GM19351 (cell line): ENCODE results near the gene CCDC148.

Experiments
- ATAC-seq: cut with Tn5 transposase; IDR thresholded peaks from one replicate; pipeline ENCODE4 v1.9.1; 2021; ENCODE audit warnings: mild to moderate bottlenecking, moderate library complexity; ENCODE audit not compliant: unreplicated experiment

Gene CCDC148

GRCh38 chr2:158456309-158457066 lies at the start of gene CCDC148, which contains the start of gene PKP4:
Gene CCDC148 (minus strand): TSS chr2:158456753. CDS start chr2:158456439, 314 bp downstream.
Gene PKP4 (plus strand): TSS chr2:158456952. CDS start chr2:158533185, 76,233 bp downstream.
- peak; percentile 88 for ATAC-seq

DNA sequence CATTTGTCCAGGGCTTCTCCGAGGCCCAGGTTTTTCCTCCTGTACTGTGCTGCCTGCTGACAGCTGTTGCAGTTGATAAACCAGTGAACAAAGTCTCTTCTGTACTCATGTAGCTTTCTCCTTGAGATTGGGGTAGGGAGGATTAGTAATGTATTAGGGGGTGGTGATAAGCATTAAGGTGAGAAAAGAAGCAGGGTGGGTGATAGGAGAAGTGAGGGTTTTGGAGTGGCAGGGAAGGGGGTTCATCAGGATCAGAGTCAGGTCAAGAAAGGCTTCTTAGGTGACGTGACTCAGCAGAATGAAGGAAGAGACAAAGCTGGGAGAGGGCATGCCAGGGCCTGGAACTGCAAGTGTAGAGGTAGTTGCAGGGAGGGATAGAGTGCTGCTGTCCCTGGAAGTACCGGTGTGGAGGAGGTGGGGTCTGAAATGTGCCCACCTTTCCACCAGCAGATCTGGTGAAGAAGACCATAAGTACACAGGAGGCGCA lies 48.9 kb upstream of the CCDC148 start:
- ATAC-seq, result no peak

GRCh38 chr2:158504088-158504487 lies 47.5 kb upstream of the CCDC148 start:
- ATAC-seq, result no peak

- no peak for ATAC-seq
These were observed 46.4 kb upstream of the CCDC148 start for GRCh38 chr2:158502974-158503373.

- no peak for ATAC-seq
These were observed 44.7 kb upstream of the CCDC148 start for GRCh38 chr2:158501301-158501700.

DNA sequence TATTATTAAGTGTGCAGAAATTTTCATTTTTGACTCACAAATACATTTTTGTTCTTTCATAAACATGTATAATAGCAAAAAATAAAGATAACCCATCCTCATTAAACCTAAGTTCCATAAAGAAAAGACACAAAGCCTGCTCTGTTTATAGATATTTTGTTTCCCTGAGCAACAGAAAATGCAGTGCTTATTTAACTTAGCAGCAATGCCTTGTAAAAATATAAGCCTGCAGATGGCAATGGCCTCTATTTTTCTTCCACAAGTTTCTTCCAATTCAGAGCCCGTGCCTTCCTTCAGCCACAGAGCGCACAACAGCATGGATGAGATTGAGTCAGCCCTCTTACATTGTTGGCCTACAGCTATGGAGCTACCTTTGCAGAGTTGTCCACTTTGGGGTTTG lies 43.8 kb upstream of the CCDC148 start:
- ATAC-seq, result no peak

DNA sequence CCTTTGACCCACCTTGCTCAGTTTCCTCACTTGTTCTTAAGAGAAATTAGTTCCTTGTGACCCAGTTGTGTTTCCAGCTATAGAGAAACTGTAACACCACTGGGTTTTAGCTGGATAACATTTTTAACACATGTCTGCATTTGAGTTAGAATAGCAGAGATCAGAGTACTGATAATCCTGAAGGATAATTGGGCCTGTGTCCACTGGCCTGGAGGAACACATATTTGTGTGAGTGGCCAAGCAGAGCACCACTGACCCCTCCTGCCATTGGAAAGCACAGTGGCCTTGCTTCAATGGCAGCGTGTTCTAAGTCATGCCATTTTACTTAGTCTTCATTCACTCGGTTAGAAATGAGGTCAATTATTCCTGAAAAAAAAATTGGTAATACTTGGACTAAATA lies 42.8 kb upstream of the CCDC148 start:
- no peak for ATAC-seq

- no peak for ATAC-seq
These were observed 42.2 kb upstream of the CCDC148 start for GRCh38 chr2:158498749-158499136.

DNA sequence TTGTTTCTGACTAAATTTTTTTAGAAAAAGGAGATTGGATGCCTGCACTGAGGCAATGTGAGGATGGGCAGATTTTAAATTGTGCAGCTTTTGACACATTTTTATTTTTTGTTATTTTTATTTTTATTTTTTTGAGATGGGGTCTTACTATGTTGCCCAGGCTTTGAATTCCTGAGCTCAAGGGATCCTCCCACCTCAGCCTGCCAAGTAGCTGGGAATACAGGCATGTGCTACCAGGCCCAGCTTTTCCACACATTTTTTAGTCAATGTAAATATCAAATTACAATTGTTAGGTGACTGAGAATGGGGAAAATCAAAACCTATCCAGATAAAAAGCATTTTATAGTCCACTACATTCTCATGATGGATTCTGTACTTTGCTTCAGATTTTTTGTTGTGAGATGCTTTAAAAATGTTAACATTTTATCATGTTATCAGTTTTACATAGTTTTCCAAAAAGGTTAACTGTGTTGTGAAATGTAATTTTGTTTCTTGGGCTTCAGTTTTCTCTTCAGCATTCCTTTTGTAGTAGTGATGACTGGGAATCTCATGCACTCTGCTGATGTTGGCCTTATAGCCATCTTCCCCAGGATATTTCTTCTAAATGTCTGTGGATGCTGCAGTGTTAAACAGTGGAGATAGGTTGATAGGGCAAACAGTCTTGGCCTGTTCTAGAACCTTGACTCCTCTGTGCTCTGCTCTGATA lies 41.6 kb upstream of the CCDC148 start:
- ATAC-seq, result no peak

DNA sequence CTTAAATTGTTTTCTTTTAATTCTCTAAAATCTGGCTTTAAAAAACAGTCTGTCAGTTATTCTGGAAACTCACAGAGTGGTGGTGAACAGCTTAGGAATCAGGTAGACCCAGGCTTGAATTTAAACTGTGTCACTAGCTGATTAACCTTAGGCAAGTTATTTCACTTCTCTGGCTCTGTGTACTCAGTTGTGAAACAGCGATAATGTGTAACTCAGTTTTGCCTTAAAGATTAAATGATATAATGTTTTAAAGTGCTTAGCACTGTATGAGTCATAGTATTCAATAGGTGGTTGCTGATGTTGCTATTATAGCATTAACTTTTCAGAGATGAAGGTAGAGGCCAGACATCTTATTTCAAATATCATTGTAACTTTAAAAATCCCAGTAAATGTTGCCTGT lies 40.9 kb upstream of the CCDC148 start:
- no peak for ATAC-seq

DNA sequence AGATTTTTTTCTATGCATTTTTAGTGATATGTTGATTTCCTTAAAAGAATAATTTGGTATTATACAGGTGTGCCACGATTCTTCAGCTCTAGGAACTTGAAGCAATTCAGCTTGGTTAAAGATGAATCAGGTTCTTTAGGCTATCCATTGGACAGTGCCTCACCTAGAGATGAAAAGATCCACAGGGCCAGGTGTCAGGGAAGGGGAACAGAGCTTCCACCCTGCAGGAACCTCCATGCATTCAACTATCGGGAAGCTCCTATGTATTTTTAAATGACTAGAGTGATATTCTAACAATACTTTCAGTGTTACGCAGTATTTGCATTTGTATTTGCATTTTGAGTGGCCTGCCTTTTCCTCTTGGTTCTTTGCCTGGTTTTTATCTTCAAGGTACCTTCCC lies 40.4 kb upstream of the CCDC148 start:
- ATAC-seq, result no peak

DNA sequence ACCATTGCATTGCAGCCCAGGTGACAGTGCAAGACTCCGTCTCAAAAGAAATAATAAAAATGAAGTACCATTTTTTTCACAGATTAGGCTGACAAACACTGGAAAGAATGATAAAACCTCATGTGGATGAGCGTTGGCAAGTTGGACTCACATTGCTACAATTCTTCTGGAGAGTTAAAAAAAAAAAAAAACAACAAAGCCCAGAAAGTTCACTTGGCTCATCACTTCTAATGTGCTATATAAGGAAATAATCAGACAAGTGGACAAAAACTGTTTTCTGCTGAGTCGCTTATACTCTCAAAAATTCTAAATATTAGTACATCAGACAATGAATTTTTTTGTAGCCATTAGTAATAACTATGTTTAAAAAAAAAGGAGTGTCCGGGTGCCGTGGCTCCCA lies 38.6 kb upstream of the CCDC148 start:
- ATAC-seq, result no peak

DNA sequence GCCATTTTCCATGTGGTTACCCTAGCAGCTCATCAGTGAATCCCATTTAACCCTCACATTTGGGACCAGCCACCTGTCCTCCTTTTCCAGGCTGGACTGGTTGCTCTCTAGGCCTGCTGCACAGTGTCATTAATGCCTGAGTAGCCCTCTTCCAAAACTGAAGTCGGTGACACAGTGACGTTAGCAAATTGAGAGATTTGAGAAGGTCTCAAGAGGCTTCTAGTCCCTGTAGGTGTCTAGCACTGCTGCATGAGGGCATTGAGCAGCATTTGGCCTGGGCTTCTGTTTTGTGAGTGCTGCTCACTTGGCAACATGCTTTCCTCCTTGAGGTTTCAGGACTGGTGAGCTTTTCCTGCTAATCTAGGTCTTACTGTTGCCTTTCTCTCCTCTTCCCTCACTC lies 36.9 kb upstream of the CCDC148 start:
- no peak for ATAC-seq

DNA sequence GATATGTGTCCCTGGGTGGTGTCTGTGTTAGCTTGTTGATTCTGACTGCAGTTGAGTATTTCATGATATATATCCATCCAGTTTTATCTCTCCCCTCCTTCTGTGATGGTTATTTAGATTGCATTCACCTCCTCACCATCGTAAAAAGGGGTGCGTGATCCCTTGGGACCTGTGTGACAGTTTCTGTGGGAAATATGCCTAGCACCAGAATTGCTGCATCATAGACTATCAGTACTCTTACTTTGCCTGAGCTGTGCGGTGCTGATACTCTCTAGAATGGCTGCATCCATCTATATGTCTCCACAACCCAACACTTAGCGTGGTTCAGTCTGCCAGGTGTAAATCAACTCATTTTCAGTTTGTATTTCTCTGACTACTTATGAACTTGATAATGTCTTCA lies 34.5 kb upstream of the CCDC148 start:
- no peak for ATAC-seq

- no peak for ATAC-seq
These were observed 33.0 kb upstream of the CCDC148 start for GRCh38 chr2:158489366-158490112.

DNA sequence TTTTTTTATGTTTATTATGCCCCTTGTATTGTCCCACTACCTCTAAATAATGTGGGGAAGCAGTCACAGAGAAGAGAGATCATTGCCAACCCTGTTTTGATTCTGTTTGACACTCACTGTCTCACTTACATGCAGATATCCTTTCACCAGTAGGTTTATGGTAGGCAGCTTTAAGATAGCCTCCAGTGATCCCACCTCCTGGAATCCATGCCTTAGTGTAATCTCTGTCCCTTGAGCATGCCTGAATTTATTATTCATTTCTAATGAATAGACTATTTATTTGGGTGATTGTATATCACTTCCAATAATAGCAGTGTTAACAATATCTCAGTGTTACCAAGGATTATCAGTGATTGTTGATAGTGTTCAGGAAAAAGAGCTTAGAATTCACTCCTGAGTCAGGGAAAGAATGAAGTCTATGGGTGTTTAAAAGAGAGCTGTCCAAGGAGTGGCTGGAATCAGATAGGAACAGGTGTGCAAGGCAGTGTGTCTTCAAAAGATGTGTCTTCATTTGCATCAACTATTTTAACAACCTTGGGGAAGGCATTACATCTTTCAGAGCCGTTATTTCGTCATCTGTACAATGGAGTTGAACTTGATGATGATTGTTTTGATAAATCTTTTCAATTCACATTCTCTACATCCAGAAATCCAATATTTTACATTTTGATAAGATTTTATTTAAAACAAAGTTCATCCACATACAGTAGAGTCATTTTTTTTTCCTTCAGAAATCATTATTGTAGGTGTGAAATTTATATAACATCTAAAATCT lies 32.1 kb upstream of the CCDC148 start:
- no peak for ATAC-seq

DNA sequence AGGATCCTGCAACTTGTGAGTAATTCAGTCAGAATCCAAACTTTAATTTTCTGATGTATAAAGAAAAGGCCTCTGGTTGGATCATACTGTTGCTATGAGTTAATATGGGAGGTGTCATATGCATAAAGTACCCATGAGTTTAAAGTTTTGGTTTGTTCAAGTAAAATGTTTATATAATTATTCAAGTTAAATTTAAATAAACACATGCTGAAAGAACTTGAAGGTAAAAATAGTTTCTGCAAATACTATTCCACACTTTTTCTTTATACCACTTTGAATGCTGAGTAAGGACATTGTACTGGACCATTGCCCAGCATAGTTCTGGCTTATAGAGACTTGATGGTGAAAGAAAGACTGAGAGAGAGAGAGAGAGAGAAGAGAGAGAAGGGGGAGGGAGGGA lies 30.9 kb upstream of the CCDC148 start:
- no peak for ATAC-seq

GRCh38 chr2:158486970-158487325 lies 30.4 kb upstream of the CCDC148 start:
- ATAC-seq, result peak; percentile 40

GRCh38 chr2:158486150-158486969 lies 29.8 kb upstream of the CCDC148 start:
- no peak for ATAC-seq
